HL-60 (cell line): ENCODE results near the gene KYAT1.

Experiments used
- DNase-seq, 2 experiments: peaks; one replicate each; pipeline ENCODE4 v3.0.0-alpha.2; 2010 to 2020; ENCODE audit warnings: low read depth in 1 of 2, low spot score in 1 of 2
- H3K27ac ChIP-seq: fragments of 250-450 bp; sonication (Bioruptor Pico); replicated peaks from 2 replicates; pipeline ENCODE4 v1.5.1; 2020; ENCODE audit warnings: mild to moderate bottlenecking, moderate library complexity
- H3K27me3 ChIP-seq: fragments of 250-450 bp; sonication (Bioruptor Pico); 2 replicates; pipeline ENCODE4 v1.5.1; 2021; ENCODE audit warnings: mild to moderate bottlenecking, moderate library complexity; ENCODE audit not compliant: insufficient read depth, poor library complexity, severe bottlenecking
- H3K4me3 ChIP-seq: replicated peaks from 2 replicates; pipeline ENCODE4 v1.5.1; 2011; ENCODE audit warnings: mild to moderate bottlenecking, control low read depth, low read length; ENCODE audit not compliant: insufficient read depth
- GABPA ChIP-seq: IDR thresholded peaks from 2 replicates; pipeline ENCODE4 v1.6.1; 2012; ENCODE audit warnings: low read depth
- POLR2AphosphoS5 ChIP-seq: IDR thresholded peaks from 2 replicates; pipeline ENCODE4 v1.6.1; 2012; ENCODE audit warnings: low read depth
- SPI1 ChIP-seq: IDR thresholded peaks from 2 replicates; pipeline ENCODE4 v1.6.1; 2012; ENCODE audit warnings: low read depth, mild to moderate bottlenecking, borderline replicate concordance
- TF ChIP-seq, protein P1 (sequence below): IDR thresholded peaks from one replicate; pipeline ENCODE4 v1.5.1; 2011; ENCODE audit warnings: low read length, control low read depth, inconsistent platforms; ENCODE audit not compliant: insufficient read depth
- TF ChIP-seq, protein P2 (sequence below): IDR thresholded peaks from 2 replicates; pipeline ENCODE4 v1.6.1; 2012; ENCODE audit warnings: low read depth; ENCODE audit not compliant: insufficient replicate concordance

Gene KYAT1

DNA sequence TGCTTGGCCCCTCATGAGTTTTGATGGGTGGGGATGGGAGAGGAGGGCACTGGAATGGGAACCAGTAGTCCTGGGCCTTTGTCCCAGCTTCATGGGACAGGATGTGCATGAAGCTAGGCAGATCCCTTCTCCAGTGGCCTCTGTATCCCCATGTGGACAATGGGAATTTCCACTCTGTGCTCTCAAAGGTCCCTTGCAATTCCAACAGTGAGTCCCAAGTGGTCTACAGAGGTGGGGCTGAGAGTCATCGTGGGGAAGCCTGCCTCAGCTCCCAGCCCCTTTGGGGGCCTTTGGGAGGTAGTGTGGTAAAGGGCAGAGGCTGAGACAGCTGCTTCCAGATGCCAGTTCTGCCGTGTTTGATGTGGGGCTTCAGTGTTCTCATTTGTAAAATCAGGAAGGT, 37.2 kb upstream of the KYAT1 start:
- Histone ChIP-seq H3K27ac (no peak overlapping the region), H3K27me3 (no peaks in the 10 kb centered on the region), H3K4me3 (no peak overlapping the region)
- TF ChIP-seq GABPA, result no peak
- TF ChIP-seq, protein P1, sequence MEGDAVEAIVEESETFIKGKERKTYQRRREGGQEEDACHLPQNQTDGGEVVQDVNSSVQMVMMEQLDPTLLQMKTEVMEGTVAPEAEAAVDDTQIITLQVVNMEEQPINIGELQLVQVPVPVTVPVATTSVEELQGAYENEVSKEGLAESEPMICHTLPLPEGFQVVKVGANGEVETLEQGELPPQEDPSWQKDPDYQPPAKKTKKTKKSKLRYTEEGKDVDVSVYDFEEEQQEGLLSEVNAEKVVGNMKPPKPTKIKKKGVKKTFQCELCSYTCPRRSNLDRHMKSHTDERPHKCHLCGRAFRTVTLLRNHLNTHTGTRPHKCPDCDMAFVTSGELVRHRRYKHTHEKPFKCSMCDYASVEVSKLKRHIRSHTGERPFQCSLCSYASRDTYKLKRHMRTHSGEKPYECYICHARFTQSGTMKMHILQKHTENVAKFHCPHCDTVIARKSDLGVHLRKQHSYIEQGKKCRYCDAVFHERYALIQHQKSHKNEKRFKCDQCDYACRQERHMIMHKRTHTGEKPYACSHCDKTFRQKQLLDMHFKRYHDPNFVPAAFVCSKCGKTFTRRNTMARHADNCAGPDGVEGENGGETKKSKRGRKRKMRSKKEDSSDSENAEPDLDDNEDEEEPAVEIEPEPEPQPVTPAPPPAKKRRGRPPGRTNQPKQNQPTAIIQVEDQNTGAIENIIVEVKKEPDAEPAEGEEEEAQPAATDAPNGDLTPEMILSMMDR, result no peak
- TF ChIP-seq SPI1, result no peak
- TF ChIP-seq, protein P2, sequence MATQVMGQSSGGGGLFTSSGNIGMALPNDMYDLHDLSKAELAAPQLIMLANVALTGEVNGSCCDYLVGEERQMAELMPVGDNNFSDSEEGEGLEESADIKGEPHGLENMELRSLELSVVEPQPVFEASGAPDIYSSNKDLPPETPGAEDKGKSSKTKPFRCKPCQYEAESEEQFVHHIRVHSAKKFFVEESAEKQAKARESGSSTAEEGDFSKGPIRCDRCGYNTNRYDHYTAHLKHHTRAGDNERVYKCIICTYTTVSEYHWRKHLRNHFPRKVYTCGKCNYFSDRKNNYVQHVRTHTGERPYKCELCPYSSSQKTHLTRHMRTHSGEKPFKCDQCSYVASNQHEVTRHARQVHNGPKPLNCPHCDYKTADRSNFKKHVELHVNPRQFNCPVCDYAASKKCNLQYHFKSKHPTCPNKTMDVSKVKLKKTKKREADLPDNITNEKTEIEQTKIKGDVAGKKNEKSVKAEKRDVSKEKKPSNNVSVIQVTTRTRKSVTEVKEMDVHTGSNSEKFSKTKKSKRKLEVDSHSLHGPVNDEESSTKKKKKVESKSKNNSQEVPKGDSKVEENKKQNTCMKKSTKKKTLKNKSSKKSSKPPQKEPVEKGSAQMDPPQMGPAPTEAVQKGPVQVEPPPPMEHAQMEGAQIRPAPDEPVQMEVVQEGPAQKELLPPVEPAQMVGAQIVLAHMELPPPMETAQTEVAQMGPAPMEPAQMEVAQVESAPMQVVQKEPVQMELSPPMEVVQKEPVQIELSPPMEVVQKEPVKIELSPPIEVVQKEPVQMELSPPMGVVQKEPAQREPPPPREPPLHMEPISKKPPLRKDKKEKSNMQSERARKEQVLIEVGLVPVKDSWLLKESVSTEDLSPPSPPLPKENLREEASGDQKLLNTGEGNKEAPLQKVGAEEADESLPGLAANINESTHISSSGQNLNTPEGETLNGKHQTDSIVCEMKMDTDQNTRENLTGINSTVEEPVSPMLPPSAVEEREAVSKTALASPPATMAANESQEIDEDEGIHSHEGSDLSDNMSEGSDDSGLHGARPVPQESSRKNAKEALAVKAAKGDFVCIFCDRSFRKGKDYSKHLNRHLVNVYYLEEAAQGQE, result no peak
- no peak for TF ChIP-seq POLR2AphosphoS5
- DNase-seq, result no peak

DNA sequence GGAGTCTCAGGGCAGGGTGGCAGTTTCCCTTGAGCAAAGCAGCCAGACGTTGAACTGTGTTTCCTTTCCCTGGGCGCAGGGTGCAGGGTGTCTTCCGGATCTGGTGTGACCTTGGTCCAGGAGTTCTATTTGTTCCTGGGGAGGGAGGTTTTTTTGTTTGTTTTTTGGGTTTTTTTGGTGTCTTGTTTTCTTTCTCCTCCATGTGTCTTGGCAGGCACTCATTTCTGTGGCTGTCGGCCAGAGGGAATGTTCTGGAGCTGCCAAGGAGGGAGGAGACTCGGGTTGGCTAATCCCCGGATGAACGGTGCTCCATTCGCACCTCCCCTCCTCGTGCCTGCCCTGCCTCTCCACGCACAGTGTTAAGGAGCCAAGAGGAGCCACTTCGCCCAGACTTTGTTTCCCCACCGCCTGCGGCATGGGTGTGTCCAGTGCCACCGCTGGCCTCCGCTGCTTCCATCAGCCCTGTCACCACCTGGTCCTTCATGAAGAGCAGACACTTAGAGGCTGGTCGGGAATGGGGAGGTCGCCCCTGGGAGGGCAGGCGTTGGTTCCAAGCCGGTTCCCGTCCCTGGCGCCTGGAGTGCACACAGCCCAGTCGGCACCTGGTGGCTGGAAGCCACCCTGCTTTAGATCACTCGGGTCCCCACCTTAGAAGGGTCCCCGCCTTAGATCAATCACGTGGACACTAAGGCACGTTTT, 35.5 kb upstream of the KYAT1 start:
- DNase-seq, result no peak
- TF ChIP-seq, protein P2, result no peak
- TF ChIP-seq, protein P1, result no peak
- TF ChIP-seq GABPA (no peak), SPI1 (no peak), POLR2AphosphoS5 (no peak)
- Histone ChIP-seq H3K4me3 (no peak overlapping the region), H3K27me3 (no peaks in the 10 kb centered on the region), H3K27ac (no peak overlapping the region)

DNA sequence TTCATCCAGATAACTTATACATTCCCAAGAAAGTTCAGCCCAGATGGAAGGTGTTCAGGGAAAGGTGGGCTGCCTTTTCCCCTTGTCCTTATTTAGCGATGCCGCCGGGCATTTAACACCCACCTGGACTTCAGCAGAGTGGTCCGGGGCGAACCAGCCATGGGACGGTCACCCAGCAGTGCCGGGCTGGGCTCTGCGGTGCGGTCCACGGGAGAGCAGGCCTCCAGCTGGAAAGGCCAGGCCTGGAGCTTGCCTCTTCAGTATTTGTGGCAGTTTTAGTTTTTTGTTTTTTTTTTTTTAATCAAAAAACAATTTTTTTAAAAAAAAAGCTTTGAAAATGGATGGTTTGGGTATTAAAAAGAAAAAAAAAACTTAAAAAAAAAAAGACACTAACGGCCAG, 35.0 kb upstream of the KYAT1 start:
- TF ChIP-seq, protein P1, result no peak
- TF ChIP-seq, protein P2, result no peak
- TF ChIP-seq SPI1 (no peak), GABPA (no peak), POLR2AphosphoS5 (no peak)
- H3K27me3 ChIP-seq, result no peaks in the 10 kb centered on the region
- no peak overlapping the region for H3K27ac ChIP-seq
- no peak for DNase-seq
- no peak overlapping the region for H3K4me3 ChIP-seq
